ENCODE measurements around the gene DNAJB9. TPM values are rescaled to one million over a fixed set of nuclear protein-coding genes. Genes with fewer than 3 reads are reported as not detected.
A peak's percentile ranks its signal among the peaks of the same experiment; 100 is the strongest.

DNAJB9 gene
- total RNA-seq, 1 donor from 2014 or later: 18.6 TPM

DNA sequence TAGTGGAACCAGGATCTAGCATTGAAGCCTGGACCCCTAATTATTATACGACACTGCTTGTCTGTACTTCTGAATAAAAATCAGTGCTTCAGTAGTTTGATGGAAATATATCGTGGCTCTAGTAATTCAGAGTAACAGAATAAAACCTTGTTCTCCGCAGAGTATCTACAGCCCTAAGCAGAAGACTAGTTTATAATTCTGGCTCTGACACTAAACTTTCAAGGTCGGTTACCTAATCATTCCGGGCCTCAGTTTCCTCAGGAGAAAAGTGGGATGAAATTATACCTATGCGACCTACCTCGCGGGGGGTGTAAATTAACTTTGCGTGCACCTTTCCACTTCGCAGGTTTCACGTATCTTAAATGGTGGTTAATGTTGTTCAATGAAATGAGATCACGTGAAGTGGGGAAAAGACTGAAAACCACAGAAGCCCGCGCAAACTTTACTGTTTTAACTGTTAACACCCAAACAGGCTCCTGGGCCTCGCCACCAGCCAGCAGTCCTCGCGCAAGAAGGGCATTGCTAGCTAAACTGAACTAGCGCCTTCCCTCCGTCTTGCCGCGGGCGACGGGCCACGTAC lies 783 bp upstream of the DNAJB9 start:
- DNase-seq (ENCODE audit: low spot score): no peak
- H3K36me3 Mint-ChIP-seq (ENCODE audit: low read depth, unreplicated experiment): peaks cover 11% of the 10 kb centered on the region

DNA sequence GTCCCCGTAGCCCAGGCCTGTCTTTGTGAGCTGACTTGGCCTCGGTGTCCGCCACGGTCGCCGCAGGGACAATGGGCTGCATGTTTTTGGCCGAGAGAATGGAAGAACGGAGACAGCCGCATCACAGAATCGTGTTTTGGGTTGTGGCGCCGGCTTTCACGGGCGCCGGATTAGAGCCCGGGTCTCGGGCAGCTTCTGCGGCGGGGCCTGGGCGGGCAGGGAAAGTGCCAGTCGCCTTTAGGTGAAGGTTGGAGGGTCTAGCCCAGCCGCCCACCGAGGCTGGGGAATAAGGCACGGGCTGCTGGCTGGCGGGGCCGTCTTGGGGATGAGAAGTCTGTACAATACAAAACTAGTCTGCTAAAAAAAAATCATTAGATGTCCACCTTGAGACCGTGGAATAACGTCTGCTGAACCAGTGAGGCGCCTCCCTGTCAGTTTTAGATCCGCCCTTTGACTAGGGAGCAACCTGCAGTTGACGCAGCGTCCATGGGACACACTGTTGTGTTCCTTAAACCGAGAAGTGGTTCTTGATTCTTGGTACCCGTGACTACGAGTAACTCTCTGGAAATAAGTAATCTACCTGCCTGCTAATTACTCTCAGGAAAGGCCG lies 577 bp downstream of the DNAJB9 start:
- Mint-ChIP-seq H3K4me3 (ENCODE audit: unreplicated experiment) (peak overlapping the region; percentile 99), H3K9me3 (ENCODE audit: unreplicated experiment) (no peaks in the 10 kb centered on the region), H3K4me1 (ENCODE audit: unreplicated experiment) (peaks cover 22% of the 10 kb centered on the region), H3K27ac (ENCODE audit: unreplicated experiment) (peak overlapping the region; percentile 99), H3K36me3 (ENCODE audit: low read depth, unreplicated experiment) (peaks cover 3% of the 10 kb centered on the region), H3K27me3 (ENCODE audit: unreplicated experiment) (peaks cover 7% of the 10 kb centered on the region)
- TF ChIP-seq, protein P1, sequence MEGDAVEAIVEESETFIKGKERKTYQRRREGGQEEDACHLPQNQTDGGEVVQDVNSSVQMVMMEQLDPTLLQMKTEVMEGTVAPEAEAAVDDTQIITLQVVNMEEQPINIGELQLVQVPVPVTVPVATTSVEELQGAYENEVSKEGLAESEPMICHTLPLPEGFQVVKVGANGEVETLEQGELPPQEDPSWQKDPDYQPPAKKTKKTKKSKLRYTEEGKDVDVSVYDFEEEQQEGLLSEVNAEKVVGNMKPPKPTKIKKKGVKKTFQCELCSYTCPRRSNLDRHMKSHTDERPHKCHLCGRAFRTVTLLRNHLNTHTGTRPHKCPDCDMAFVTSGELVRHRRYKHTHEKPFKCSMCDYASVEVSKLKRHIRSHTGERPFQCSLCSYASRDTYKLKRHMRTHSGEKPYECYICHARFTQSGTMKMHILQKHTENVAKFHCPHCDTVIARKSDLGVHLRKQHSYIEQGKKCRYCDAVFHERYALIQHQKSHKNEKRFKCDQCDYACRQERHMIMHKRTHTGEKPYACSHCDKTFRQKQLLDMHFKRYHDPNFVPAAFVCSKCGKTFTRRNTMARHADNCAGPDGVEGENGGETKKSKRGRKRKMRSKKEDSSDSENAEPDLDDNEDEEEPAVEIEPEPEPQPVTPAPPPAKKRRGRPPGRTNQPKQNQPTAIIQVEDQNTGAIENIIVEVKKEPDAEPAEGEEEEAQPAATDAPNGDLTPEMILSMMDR (IDR thresholded peaks at IDR 0.05; ENCODE audit: unreplicated experiment): no peak
- DNase-seq (ENCODE audit: low spot score): peak; percentile 34

More for the DNA sequence above, 783 bp upstream of the DNAJB9 start:
- Mint-ChIP-seq H3K4me3 (ENCODE audit: unreplicated experiment) (peak overlapping the region; percentile 99), H3K9me3 (ENCODE audit: unreplicated experiment) (no peaks in the 10 kb centered on the region), H3K27me3 (ENCODE audit: unreplicated experiment) (peaks cover 7% of the 10 kb centered on the region), H3K27ac (ENCODE audit: unreplicated experiment) (peak overlapping the region; percentile 99), H3K4me1 (ENCODE audit: unreplicated experiment) (peaks cover 22% of the 10 kb centered on the region)
- TF ChIP-seq, protein P1 (IDR thresholded peaks at IDR 0.05; ENCODE audit: unreplicated experiment): no peak

DNA sequence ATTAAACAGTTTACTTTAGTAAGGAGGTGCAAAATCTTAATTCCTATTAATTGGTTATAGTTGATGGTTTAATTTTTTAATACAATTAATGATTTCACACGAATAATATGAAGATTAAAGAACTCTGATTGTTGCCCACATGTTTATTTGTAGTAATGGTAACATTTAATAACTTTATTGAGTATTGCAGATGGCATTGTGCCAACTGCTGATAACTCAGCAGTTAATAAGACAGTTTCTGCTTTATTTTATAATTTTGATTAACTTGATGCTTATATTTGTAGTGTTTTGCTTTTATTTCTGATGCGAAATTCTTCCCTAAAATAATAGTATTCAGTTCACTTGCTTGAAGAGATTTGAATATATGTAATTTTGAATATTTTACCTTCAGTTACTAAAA lies 2.8 kb downstream of the DNAJB9 start:
- TF ChIP-seq, protein P1 (IDR thresholded peaks at IDR 0.05; ENCODE audit: unreplicated experiment): no peak
- no peak for DNase-seq (ENCODE audit: low spot score)
- H3K27me3 Mint-ChIP-seq (ENCODE audit: unreplicated experiment): peaks cover 9% of the 10 kb centered on the region
- H3K36me3 Mint-ChIP-seq (ENCODE audit: low read depth, unreplicated experiment): peaks cover 18% of the 10 kb centered on the region
- no peak overlapping the region for H3K27ac Mint-ChIP-seq (ENCODE audit: unreplicated experiment)
- H3K4me3 Mint-ChIP-seq (ENCODE audit: unreplicated experiment): no peak overlapping the region
- no peaks in the 10 kb centered on the region for H3K9me3 Mint-ChIP-seq (ENCODE audit: unreplicated experiment)
- H3K4me1 Mint-ChIP-seq (ENCODE audit: unreplicated experiment): peaks cover 22% of the 10 kb centered on the region

DNA sequence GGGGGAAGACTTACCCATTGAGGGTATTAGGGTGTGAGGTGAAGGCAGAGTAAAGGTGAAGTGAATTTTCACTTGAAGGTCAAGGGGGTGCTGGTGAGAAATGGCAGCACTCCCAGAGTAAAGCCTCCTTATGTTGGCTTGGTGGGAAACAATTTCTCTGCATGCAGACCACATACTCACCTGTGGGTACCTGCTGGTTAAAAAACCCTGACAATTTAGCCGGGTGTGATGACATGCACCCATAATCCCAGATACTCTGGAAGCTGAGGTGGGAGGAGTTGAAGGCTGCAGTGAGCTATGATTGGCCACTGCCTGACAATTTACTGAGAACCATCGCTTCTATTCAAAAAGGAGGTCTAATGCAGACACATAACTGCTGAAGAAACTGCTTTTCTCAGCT lies 5.5 kb downstream of the DNAJB9 start:
- H3K4me1 Mint-ChIP-seq (ENCODE audit: unreplicated experiment): peaks cover 8% of the 10 kb centered on the region
- TF ChIP-seq, protein P1 (IDR thresholded peaks at IDR 0.05; ENCODE audit: unreplicated experiment): no peak
- H3K27me3 Mint-ChIP-seq (ENCODE audit: unreplicated experiment): peaks cover 2% of the 10 kb centered on the region
- H3K9me3 Mint-ChIP-seq (ENCODE audit: unreplicated experiment): peaks cover 4% of the 10 kb centered on the region
- DNase-seq (ENCODE audit: low spot score): no peak
- H3K36me3 Mint-ChIP-seq (ENCODE audit: low read depth, unreplicated experiment): peaks cover 36% of the 10 kb centered on the region
- H3K4me3 Mint-ChIP-seq (ENCODE audit: unreplicated experiment): no peak overlapping the region
- H3K27ac Mint-ChIP-seq (ENCODE audit: unreplicated experiment): no peak overlapping the region

DNA sequence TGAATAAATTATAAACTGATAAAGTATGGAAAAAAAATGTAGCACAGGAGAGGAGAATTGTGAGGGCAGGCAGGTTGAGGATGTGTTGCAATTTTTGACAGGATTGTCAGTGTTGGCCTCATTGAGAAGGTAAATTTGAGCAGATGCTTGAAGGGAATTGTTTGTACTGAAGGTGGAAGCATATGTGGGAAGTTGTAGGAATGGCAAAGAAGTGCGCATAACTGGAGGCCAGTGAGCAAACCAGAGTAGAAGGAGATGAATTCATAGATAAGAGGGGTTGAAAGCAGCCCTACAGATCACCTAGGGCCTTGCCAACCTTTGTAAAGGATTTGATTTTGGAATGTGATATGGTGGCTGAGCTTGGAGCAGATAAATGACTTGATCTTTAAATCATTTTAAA lies 6.4 kb downstream of the DNAJB9 start:
- Mint-ChIP-seq H3K36me3 (ENCODE audit: low read depth, unreplicated experiment) (peaks cover 33% of the 10 kb centered on the region), H3K27ac (ENCODE audit: unreplicated experiment) (no peak overlapping the region), H3K27me3 (ENCODE audit: unreplicated experiment) (peaks cover 2% of the 10 kb centered on the region), H3K4me1 (ENCODE audit: unreplicated experiment) (peaks cover 4% of the 10 kb centered on the region), H3K4me3 (ENCODE audit: unreplicated experiment) (peak overlapping the region; percentile 26), H3K9me3 (ENCODE audit: unreplicated experiment) (peaks cover 4% of the 10 kb centered on the region)
- no peak for DNase-seq (ENCODE audit: low spot score)
- TF ChIP-seq, protein P1 (IDR thresholded peaks at IDR 0.05; ENCODE audit: unreplicated experiment): no peak

All from endothelial cell (in vitro differentiated cells).